ENCODE results near the gene SERPINB2. TPM values are rescaled to one million over a fixed set of nuclear protein-coding genes. Genes with fewer than 3 reads are reported as not detected.

Gene SERPINB2
- total RNA-seq, 4 donors from 2014 or later = 88.7 to 111 (median 89.8) TPM

DNA sequence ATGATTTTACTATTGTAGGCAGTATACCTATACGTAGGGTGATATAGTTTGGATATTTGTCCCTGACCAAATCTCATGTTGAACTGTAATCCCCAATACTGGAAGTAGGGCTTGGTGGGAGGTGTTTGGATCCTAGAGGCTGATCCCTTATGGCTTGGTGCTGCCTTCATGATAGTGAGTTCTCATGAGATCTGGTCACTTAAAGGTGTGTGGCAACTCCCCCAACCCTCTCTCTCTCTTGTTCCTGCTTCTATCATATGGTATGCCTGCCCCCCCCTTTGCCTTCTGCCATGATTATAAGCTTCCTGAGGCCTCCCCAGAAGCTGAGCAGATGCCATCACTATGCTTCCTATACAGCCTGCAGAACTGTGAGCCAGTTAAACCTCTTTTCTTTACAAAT lies 18.6 kb downstream of the SERPINB2 start:
- TF ChIP-seq, protein P1, sequence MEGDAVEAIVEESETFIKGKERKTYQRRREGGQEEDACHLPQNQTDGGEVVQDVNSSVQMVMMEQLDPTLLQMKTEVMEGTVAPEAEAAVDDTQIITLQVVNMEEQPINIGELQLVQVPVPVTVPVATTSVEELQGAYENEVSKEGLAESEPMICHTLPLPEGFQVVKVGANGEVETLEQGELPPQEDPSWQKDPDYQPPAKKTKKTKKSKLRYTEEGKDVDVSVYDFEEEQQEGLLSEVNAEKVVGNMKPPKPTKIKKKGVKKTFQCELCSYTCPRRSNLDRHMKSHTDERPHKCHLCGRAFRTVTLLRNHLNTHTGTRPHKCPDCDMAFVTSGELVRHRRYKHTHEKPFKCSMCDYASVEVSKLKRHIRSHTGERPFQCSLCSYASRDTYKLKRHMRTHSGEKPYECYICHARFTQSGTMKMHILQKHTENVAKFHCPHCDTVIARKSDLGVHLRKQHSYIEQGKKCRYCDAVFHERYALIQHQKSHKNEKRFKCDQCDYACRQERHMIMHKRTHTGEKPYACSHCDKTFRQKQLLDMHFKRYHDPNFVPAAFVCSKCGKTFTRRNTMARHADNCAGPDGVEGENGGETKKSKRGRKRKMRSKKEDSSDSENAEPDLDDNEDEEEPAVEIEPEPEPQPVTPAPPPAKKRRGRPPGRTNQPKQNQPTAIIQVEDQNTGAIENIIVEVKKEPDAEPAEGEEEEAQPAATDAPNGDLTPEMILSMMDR (IDR thresholded peaks at IDR 0.05) = no peak
- no peak for TF ChIP-seq POLR2A (IDR thresholded peaks at IDR 0.05)
- 91 to 98% methylated on average over 1 of the region's 1 CpG for WGBS, 2 donors
- intact Hi-C loops (cut with DNase I; ENCODE audit: low total_unique reads) = no loop called here
- DNase-seq (ENCODE audit: low spot score in 2 of 2) = no peak
- no peak overlapping the region for H3K4me3 ChIP-seq (ENCODE audit: low read depth, poor library complexity, severe bottlenecking)

DNA sequence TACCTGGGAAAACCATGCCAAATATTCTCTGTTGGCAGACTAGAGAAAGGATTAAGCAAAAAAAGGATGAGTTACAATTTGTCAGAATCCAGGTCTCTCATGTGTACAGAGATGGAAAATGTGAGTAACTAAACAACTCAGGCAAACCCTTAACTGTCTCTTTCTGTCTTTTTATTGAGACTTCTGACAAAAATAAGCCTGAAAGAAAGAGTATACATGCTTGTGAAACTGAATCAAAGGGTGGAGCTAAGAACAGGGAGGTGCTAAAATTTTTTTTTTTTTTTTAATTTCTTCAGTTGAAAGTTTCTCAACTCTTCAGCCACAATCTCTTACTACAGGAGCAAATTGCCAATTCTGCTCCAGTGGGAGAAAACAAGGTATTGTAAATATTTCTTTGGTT lies 20.2 kb downstream of the SERPINB2 start, which contains the start of gene SERPINB10:
Gene SERPINB10 (plus strand): TSS at position 295 of the 400 bp plus-strand sequence. CDS start 7,553 bp downstream, outside the sequence.
- intact Hi-C loops (cut with DNase I; ENCODE audit: low total_unique reads) = no loop called here
- no peak within 1 kb of the TSS for H3K4me3 ChIP-seq (ENCODE audit: low read depth, poor library complexity, severe bottlenecking)
- no peak for DNase-seq (ENCODE audit: low spot score in 2 of 2)
- TF ChIP-seq, protein P1 (IDR thresholded peaks at IDR 0.05) = no peak
- TF ChIP-seq POLR2A (IDR thresholded peaks at IDR 0.05) = no peak

DNA sequence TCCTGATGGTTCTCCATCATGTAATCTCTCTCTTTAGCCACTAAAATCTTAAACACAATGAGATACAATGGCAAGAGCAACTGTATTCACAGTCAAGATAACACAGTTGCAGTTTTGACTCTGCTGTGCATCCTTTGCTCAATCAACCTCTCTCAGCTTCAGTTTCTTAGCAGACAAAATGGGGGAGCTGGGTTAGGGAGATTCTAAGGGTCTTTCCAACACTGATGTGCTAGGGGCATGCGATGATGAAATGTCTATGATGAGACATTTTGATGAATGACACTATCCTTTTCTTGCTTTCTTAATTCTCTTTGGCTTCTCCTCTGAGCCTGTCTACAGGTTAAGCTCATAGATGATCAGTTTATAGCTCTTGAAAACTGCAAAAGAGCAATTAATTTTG lies 21.4 kb downstream of the SERPINB2 start:
- TF ChIP-seq, protein P1 (IDR thresholded peaks at IDR 0.05) = no peak
- no peak for TF ChIP-seq POLR2A (IDR thresholded peaks at IDR 0.05)
- intact Hi-C loops (cut with DNase I; ENCODE audit: low total_unique reads) = no loop called here
- H3K4me3 ChIP-seq (ENCODE audit: low read depth, poor library complexity, severe bottlenecking) = no peak overlapping the region
- DNase-seq (ENCODE audit: low spot score in 2 of 2) = no peak
- 81 to 89% methylated on average over 1 of the region's 1 CpG for WGBS, 2 donors

DNA sequence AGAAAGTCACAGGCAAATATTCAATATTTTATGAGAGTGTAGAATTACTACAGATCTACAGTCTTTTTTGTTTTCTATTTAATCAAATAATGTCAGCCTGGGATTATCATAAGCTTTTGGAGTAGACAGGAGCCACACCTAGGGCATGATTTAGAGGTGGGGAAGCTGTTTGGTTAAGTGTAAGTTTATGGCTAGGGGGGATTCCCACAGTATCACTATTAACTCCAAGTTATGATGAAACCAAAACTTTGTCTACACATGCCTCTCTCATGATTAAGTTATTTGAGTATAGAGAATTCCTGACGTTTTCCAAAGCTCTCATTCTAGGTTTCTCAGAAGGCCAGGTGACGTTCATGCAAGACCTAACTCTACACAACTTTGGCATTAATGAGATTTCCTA lies 22.4 kb downstream of the SERPINB2 start:
- DNase-seq (ENCODE audit: low spot score in 2 of 2) = no peak
- intact Hi-C loops (cut with DNase I; ENCODE audit: low total_unique reads) = no loop called here
- 38 to 44% methylated on average over 2 of the region's 2 CpGs for WGBS, 2 donors

DNA sequence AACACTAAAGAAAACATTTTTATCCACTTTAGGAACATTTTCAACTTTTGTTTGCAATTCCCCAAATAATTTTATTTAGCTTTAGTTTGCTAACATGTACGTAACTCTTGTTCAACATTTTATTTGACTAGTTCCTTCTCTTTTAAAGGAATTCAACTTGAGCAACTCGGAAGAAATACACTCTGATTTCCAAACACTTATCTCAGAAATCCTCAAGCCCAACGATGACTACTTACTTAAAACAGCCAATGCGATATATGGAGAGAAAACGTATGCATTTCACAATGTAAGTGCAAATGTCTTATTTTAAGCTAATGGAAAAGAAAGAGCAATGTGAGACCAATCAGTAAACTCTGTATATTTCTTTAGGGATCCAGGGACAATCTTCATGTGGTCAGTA lies 30.3 kb downstream of the SERPINB2 start:
- no peak for DNase-seq (ENCODE audit: low spot score in 2 of 2)
- no peak overlapping the region for H3K4me3 ChIP-seq (ENCODE audit: low read depth, poor library complexity, severe bottlenecking)
- intact Hi-C loops (cut with DNase I; ENCODE audit: low total_unique reads) = no loop called here
- 87 to 92% methylated on average over 5 of the region's 5 CpGs for WGBS, 2 donors
- TF ChIP-seq, protein P1 (IDR thresholded peaks at IDR 0.05) = no peak
- TF ChIP-seq POLR2A (IDR thresholded peaks at IDR 0.05) = no peak

More for the DNA sequence above, 22.4 kb downstream of the SERPINB2 start:
- no peak overlapping the region for H3K4me3 ChIP-seq (ENCODE audit: low read depth, poor library complexity, severe bottlenecking)
- no peak for TF ChIP-seq POLR2A (IDR thresholded peaks at IDR 0.05)
- TF ChIP-seq, protein P1 (IDR thresholded peaks at IDR 0.05) = no peak

DNA sequence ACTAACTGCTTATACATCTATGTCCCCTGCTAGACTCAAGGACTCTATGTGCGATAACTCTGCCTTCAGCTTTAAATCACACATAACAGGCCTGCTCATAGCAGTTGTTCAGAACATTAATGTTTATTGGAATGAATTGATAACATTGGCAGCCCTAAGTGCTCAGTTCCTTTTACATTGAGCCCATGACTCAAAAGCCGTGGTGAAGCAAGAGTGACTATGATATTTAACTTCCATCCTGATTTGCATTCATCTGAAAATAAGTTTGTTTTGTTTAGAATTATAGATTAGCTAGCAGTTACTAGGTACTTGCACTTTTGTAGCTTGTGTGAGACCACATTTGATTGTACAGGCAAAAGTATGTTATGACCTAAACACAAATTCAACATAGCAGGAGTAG lies 34.5 kb downstream of the SERPINB2 start:
- H3K4me3 ChIP-seq (ENCODE audit: low read depth, poor library complexity, severe bottlenecking) = no peak overlapping the region
- no peak for DNase-seq (ENCODE audit: low spot score in 2 of 2)
- intact Hi-C loops (cut with DNase I; ENCODE audit: low total_unique reads) = no loop called here
- TF ChIP-seq, protein P1 (IDR thresholded peaks at IDR 0.05) = no peak
- no peak for TF ChIP-seq POLR2A (IDR thresholded peaks at IDR 0.05)
- WGBS, 2 donors = 88 to 98% methylated on average over 2 of the region's 2 CpGs

All from lower leg skin (tissue), 4 donors.